GM12875 (cell line): ENCODE measurements around the gene TAL2.
"Not testable (repeated sequence)": the region's sequence is repeated elsewhere in the genome, so short reads cannot be mapped to it uniquely, and the experiment has no call there.

ENCODE experiments used
- H3K4me3 ChIP-seq: one replicate; pipeline ENCODE4 v1.5.1; 2011; ENCODE audit warnings: low read depth, low read length, control low read depth
- TF ChIP-seq, protein P1 (sequence below): IDR thresholded peaks from 2 replicates; pipeline ENCODE4 v1.5.1; 2011; ENCODE audit warnings: low read depth, mild to moderate bottlenecking, control low read depth, inconsistent platforms, low read length, moderate library complexity, borderline replicate concordance; ENCODE audit not compliant: insufficient read depth

The TAL2 gene

DNA sequence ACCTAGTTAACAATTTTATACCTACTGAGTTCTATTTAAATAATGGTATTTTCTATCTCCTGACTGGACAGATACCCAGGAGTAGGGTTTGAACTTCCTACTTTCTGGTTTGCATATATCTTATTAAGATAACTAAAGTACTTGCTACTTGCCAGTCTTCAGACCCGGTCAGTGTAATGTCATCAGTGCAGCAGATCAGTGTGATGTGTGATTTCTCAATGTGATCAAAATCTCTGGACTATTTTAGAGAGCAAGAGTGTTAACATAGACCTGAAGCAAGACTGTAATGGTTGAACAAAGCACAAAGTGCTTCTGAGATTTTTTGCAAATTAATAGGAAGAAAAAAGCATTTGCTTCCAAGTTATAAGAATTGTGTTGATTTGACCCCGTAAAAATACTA, 38.9 kb downstream of the TAL2 start:
- TF ChIP-seq, protein P1, sequence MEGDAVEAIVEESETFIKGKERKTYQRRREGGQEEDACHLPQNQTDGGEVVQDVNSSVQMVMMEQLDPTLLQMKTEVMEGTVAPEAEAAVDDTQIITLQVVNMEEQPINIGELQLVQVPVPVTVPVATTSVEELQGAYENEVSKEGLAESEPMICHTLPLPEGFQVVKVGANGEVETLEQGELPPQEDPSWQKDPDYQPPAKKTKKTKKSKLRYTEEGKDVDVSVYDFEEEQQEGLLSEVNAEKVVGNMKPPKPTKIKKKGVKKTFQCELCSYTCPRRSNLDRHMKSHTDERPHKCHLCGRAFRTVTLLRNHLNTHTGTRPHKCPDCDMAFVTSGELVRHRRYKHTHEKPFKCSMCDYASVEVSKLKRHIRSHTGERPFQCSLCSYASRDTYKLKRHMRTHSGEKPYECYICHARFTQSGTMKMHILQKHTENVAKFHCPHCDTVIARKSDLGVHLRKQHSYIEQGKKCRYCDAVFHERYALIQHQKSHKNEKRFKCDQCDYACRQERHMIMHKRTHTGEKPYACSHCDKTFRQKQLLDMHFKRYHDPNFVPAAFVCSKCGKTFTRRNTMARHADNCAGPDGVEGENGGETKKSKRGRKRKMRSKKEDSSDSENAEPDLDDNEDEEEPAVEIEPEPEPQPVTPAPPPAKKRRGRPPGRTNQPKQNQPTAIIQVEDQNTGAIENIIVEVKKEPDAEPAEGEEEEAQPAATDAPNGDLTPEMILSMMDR, result no peak
- H3K4me3 ChIP-seq, result no peak overlapping the region

DNA sequence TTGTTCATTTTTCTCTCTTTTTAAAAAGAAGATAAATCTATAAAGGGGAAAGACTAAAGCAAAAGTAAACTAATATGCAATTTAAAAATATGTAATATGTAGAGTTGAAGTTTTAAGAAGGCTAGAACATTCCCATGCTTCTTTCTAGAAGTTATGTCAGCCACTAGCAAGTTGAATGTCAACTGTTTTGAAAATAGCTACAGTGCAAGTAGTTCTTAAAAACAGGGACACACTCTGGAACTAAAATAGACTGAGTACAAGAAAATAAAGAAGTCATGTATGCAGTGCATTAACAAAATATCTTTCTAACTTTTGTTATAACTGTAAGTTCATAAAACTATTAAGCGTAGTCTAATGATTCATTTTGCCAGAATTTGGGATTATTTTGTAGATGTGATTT, 40.0 kb downstream of the TAL2 start:
- TF ChIP-seq, protein P1, result no peak
- H3K4me3 ChIP-seq, result no peak overlapping the region

DNA sequence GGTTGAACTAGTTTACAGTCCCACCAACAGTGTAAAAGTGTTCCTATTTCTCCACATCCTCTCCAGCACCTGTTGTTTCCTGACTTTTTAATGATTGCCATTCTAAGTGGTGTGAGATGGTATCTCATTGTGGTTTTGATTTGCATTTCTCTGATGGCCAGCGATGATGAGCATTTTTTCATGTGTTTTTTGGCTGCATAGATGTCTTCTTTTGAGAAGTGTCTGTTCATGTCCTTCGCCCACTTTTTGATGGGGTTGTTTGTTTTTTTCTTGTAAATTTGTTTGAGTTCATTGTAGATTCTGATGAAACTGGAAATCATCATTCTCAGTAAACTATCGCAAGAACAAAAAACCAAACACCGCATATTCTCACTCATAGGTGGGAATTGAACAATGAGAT, 41.4 kb downstream of the TAL2 start:
- not testable (repeated sequence) for H3K4me3 ChIP-seq

DNA sequence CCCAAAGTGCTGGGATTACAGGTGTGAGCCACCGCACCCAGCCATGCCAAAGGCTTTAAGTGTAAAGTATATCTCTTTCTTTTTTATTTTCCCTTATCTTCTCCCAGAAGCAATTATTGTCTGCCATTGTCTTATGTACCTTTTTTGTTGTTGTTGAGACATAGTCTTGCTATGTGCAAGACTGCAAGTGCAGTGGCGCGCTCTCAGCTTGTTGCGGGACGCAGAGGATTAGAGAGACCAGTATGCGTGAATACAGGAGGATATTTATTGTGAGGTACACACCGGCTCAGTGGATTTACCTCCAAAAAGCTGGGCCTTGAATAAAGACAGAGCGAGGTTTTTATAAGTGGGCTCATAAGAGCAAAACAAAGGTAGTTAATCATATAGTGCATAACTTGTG, 43.9 kb downstream of the TAL2 start:
- TF ChIP-seq, protein P1, result no peak
- no peak overlapping the region for H3K4me3 ChIP-seq

DNA sequence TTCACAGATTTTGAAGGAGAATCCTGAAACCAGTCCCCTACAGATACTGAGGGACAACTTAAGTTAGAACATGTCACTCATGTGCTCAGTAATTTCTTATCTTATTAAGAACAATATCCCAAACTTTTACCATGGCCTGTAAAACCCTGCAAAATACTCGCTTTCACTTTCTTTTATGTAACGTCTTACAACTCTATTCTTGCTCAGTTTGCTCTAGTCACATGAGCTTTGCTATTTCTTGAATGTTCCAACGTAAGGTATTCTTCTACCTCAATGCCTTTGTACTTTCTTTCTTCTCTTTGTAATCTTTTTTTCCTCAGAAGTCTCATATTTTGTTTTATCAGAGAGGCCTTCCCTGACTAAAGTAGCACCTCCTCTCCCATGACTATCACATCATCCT, 46.1 kb downstream of the TAL2 start:
- TF ChIP-seq, protein P1, result no peak
- no peak overlapping the region for H3K4me3 ChIP-seq

DNA sequence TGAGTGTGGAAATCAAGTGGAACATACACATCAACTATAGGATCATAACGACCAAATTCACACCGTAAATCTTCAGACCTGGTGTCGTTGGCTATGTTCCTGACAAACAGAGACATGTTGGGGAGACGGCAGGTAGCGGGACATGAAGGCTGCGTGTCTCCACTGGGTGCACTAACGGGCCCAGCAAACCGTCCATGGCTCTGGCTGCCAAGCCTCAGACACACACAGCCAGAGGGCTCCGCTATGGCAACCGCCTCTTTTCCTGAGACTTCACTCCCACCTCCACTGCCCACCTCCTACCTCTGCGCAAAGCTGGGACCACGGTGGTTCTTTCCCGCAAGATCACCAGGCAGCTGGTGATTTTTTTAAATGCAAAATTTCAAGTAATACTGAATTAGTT, 48.4 kb downstream of the TAL2 start:
- TF ChIP-seq, protein P1, result no peak
- H3K4me3 ChIP-seq, result no peak overlapping the region

DNA sequence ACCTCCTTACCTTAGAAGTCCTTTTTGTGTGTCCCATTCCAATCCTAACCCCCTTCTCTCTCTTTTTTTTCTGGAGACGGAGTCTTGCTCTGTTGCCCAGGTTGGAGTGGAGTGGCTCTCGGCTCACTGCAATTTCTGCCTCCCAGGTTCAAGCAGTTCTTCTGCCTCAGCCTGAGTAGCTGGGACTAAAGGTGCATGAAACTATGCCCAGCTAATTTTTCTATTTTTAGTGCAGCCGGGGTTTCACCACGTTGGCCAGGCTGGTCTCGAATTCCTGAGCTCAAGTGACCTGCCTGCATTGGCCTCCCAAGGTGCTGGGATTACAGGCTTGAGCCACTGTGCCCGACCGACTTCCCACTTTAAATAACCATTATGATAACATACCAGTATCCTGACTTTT, 49.6 kb downstream of the TAL2 start:
- H3K4me3 ChIP-seq, result no peak overlapping the region
- TF ChIP-seq, protein P1, result no peak

DNA sequence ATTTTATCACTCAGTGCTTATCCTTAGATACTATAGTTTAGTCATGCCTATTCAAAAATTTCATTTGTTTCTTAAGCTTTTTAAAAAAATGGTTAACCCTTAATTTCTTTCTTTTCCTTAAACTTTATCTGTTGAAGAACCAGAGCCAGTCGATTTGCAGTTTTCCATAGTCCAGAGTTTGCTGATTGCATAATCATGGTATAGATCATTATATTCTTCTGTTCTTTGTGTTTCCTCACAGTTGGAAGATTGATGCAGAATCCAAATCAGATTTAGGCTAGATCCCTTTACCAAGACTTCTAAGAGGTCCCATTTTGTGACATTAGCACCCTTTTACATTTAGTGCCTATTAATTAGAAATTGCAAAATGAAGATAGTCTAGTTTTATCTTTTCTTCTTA, 50.0 kb downstream of the TAL2 start:
- TF ChIP-seq, protein P1, result no peak
- no peak overlapping the region for H3K4me3 ChIP-seq
